K562 (cell line): ENCODE measurements around the gene HOXC5. TPM values are rescaled to one million over a fixed set of nuclear protein-coding genes. Genes with fewer than 3 reads are reported as not detected.

ENCODE experiments used
- ILK ChIP-seq: fragments of 450-650 bp; IDR thresholded peaks from 2 replicates; pipeline ENCODE4 v1.6.1; 2016; ENCODE audit warnings: missing genetic modification characterization, low read depth, mild to moderate bottlenecking, missing compliant biosample characterization, moderate library complexity, borderline replicate concordance
- JUND ChIP-seq, 2 experiments: IDR thresholded peaks; 2 replicates in 1 of 2; 3 replicates in 1 of 2; pipeline ENCODE4 v1.6.1; 2011; ENCODE audit warnings: borderline replicate concordance in 2 of 2, low read depth in 2 of 2, low read length in 2 of 2, improper control_type of control experiment in 1 of 2, missing biosample characterization in 1 of 2, missing genetic modification characterization in 1 of 2, missing genetic modification reagents in 1 of 2
- MYNN ChIP-seq, 2 experiments: sonication (generic); formaldehyde crosslinking in 1 of 2; IDR thresholded peaks; 2 replicates each; pipeline versions ENCODE4 v1.5.0 to v1.6.1; 2016 to 2020; ENCODE audit warnings: antibody characterized with exemption in 1 of 2, missing genetic modification reagents in 1 of 2
- POLR3A ChIP-seq: IDR thresholded peaks from 2 replicates; pipeline ENCODE4 v1.6.1; 2011; ENCODE audit warnings: borderline replicate concordance, mild to moderate bottlenecking, moderate library complexity; ENCODE audit not compliant: insufficient read length, insufficient read depth; ENCODE audit errors: extremely low read depth
- XRCC3 ChIP-seq: fragments of 450-650 bp; IDR thresholded peaks from 2 replicates; pipeline ENCODE4 v1.6.1; 2017; ENCODE audit warnings: mild to moderate bottlenecking, moderate library complexity
- ZBTB1 ChIP-seq: sonication (generic); formaldehyde crosslinking; IDR thresholded peaks from 2 replicates; pipeline ENCODE4 v1.8.1; 2023; ENCODE audit warnings: missing genetic modification reagents, low read depth, mild to moderate bottlenecking, borderline replicate concordance
- ZBTB2 ChIP-seq: fragments of 450-650 bp; IDR thresholded peaks from 2 replicates; pipeline ENCODE4 v1.6.1; 2016; ENCODE audit warnings: antibody characterized with exemption
- ZC3H4 ChIP-seq: sonication (generic); formaldehyde crosslinking; IDR thresholded peaks from 2 replicates; pipeline ENCODE4 v1.9.0; 2021; ENCODE audit warnings: missing genetic modification reagents, borderline replicate concordance
- ZNF197 ChIP-seq: fragments of 200-800 bp; sonication (Bioruptor generic); IDR thresholded peaks from 2 replicates; pipeline ENCODE4 v1.6.1; 2016; ENCODE audit warnings: low read depth, missing genetic modification characterization, missing compliant biosample characterization
- ZNF24 ChIP-seq: fragments of 450-650 bp; IDR thresholded peaks from 2 replicates; pipeline ENCODE4 v1.6.1; 2016
- ZNF586 ChIP-seq: fragments of 450-650 bp; formaldehyde crosslinking; conservative IDR thresholded peaks from 2 replicates; pipeline ENCODE4 v1.4.0; 2020; ENCODE audit warnings: mild to moderate bottlenecking, moderate library complexity
- polyA plus RNA-seq, 8 experiments: library from polyadenylated mRNA; depleted of rRNA in 4 of 8; stranded (reverse) in 5 of 8; unstranded in 3 of 8; fragments of >200 nt; fragmentation: Nextera tagmentation in 2 of 8; fragmentation: Illumina TruSeq in 1 of 8; extraction: Ambion mirVana in 2 of 8; extraction: Trizol in 1 of 8; gene quantifications; 2 replicates each; pipeline versions ENCODE4 v1.2.1 to v1.2.3, GENCODE V29; 2011 to 2014; ENCODE audit warnings: inconsistent platforms in 1 of 8, missing spikeins in 1 of 8
- total RNA-seq, 7 experiments: library from RNA; depleted of rRNA in 6 of 7; stranded (reverse); fragments of >200 nt in 6 of 7; fragmentation: Illumina TruSeq in 2 of 7; extraction: Trizol in 2 of 7; gene quantifications; 2 replicates each; pipeline versions ENCODE4 v1.2.1 to v1.2.3, GENCODE V29; 2011 to 2021; ENCODE audit warnings: low replicate concordance in 1 of 7
- TF ChIP-seq, protein P1 (sequence below): fragments of 250-450 bp; sonication (Bioruptor Pico); IDR thresholded peaks from 2 replicates; pipeline ENCODE4 v1.5.0; 2021
- TF ChIP-seq, protein P2 (sequence below): fragments of 200-600 bp; sonication (generic); IDR thresholded peaks from one replicate; pipeline ENCODE4 v1.6.1; 2012; ENCODE audit warnings: mild to moderate bottlenecking, low read depth, low read length, inconsistent platforms

HOXC5 gene
- total and polyA plus RNA-seq, 9 of the 15 experiments (the other 6 are each of a cell fraction or from before 2014, with no cell fraction given), result 0.10 to 0.44 (median 0.18) TPM; not detected in 4

- TF ChIP-seq ZBTB2 (no peak), ZC3H4 (no peak), ILK (tag) (no peak), ZNF197 (no peak), MYNN (IDR thresholded peaks at IDR 0.05) (no peak), MYNN (CRISPR knock-in tag; IDR thresholded peaks at IDR 0.05) (no peak), ZBTB1 (CRISPR knock-in tag) (no peak), POLR3A (no peak), ZNF24 (no peak), XRCC3 (no peak), ZNF586 (CRISPR knock-in tag) (no peak), JUND (IDR thresholded peaks at IDR 0.05; ENCODE audit: borderline replicate concordance, low read depth, low read length) (0 out of 2 replicates have a peak, but pooled peaks have one; percentile 23), JUND (tag; IDR thresholded peaks at IDR 0.05; ENCODE audit: borderline replicate concordance, low read depth, low read length) (no peak)
- TF ChIP-seq, protein P1, sequence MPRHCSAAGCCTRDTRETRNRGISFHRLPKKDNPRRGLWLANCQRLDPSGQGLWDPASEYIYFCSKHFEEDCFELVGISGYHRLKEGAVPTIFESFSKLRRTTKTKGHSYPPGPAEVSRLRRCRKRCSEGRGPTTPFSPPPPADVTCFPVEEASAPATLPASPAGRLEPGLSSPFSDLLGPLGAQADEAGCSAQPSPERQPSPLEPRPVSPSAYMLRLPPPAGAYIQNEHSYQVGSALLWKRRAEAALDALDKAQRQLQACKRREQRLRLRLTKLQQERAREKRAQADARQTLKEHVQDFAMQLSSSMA, result no peak
- TF ChIP-seq, protein P2, sequence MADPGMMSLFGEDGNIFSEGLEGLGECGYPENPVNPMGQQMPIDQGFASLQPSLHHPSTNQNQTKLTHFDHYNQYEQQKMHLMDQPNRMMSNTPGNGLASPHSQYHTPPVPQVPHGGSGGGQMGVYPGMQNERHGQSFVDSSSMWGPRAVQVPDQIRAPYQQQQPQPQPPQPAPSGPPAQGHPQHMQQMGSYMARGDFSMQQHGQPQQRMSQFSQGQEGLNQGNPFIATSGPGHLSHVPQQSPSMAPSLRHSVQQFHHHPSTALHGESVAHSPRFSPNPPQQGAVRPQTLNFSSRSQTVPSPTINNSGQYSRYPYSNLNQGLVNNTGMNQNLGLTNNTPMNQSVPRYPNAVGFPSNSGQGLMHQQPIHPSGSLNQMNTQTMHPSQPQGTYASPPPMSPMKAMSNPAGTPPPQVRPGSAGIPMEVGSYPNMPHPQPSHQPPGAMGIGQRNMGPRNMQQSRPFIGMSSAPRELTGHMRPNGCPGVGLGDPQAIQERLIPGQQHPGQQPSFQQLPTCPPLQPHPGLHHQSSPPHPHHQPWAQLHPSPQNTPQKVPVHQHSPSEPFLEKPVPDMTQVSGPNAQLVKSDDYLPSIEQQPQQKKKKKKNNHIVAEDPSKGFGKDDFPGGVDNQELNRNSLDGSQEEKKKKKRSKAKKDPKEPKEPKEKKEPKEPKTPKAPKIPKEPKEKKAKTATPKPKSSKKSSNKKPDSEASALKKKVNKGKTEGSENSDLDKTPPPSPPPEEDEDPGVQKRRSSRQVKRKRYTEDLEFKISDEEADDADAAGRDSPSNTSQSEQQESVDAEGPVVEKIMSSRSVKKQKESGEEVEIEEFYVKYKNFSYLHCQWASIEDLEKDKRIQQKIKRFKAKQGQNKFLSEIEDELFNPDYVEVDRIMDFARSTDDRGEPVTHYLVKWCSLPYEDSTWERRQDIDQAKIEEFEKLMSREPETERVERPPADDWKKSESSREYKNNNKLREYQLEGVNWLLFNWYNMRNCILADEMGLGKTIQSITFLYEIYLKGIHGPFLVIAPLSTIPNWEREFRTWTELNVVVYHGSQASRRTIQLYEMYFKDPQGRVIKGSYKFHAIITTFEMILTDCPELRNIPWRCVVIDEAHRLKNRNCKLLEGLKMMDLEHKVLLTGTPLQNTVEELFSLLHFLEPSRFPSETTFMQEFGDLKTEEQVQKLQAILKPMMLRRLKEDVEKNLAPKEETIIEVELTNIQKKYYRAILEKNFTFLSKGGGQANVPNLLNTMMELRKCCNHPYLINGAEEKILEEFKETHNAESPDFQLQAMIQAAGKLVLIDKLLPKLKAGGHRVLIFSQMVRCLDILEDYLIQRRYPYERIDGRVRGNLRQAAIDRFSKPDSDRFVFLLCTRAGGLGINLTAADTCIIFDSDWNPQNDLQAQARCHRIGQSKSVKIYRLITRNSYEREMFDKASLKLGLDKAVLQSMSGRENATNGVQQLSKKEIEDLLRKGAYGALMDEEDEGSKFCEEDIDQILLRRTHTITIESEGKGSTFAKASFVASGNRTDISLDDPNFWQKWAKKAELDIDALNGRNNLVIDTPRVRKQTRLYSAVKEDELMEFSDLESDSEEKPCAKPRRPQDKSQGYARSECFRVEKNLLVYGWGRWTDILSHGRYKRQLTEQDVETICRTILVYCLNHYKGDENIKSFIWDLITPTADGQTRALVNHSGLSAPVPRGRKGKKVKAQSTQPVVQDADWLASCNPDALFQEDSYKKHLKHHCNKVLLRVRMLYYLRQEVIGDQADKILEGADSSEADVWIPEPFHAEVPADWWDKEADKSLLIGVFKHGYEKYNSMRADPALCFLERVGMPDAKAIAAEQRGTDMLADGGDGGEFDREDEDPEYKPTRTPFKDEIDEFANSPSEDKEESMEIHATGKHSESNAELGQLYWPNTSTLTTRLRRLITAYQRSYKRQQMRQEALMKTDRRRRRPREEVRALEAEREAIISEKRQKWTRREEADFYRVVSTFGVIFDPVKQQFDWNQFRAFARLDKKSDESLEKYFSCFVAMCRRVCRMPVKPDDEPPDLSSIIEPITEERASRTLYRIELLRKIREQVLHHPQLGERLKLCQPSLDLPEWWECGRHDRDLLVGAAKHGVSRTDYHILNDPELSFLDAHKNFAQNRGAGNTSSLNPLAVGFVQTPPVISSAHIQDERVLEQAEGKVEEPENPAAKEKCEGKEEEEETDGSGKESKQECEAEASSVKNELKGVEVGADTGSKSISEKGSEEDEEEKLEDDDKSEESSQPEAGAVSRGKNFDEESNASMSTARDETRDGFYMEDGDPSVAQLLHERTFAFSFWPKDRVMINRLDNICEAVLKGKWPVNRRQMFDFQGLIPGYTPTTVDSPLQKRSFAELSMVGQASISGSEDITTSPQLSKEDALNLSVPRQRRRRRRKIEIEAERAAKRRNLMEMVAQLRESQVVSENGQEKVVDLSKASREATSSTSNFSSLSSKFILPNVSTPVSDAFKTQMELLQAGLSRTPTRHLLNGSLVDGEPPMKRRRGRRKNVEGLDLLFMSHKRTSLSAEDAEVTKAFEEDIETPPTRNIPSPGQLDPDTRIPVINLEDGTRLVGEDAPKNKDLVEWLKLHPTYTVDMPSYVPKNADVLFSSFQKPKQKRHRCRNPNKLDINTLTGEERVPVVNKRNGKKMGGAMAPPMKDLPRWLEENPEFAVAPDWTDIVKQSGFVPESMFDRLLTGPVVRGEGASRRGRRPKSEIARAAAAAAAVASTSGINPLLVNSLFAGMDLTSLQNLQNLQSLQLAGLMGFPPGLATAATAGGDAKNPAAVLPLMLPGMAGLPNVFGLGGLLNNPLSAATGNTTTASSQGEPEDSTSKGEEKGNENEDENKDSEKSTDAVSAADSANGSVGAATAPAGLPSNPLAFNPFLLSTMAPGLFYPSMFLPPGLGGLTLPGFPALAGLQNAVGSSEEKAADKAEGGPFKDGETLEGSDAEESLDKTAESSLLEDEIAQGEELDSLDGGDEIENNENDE, result no peak
Observed at GRCh38 chr12:54032627-54033100, at the start of gene HOXC5 (continued).
